K562 (cell line): ENCODE measurements around the gene DEFB110. TPM values are rescaled to one million over a fixed set of nuclear protein-coding genes. Genes with fewer than 3 reads are reported as not detected.

ENCODE experiments used
- ATAC-seq: fragments of 200-7000 bp; cut with Tn5 transposase; 3 replicates; pipeline ENCODE4 v1.9.1; 2020; ENCODE audit warnings: moderate library complexity
- BruUV-seq: library from RNA; stranded (reverse); fragments of 400-500 nt; replicated peaks from 2 replicates; lab custom pipeline; 2021; lab: Mats Ljungman, UMichigan
- CTCF ChIA-PET: fragments of 300-600 bp; formaldehyde crosslinking; extraction: SDS; loops from one replicate; lab custom pipeline; 2021; ENCODE audit warnings: low intra/inter-chr PET ratio; lab: Yijun Ruan, JAX
- POLR2A ChIA-PET: fragments of 300-600, 350-650 bp; sonication (Branson Sonifier 250); formaldehyde crosslinking; extraction: SDS; loops from one replicate; lab custom pipeline; 2021; ENCODE audit warnings: antibody characterized with exemption, inconsistent platforms; lab: Yijun Ruan, JAX
- DNase-seq, 4 experiments: peaks; one replicate each; pipeline versions ENCODE4 v3.0.0 to v3.0.0-alpha.2; 2011 to 2018; ENCODE audit warnings: low spot score in 3 of 4, mixed read lengths in 3 of 4; ENCODE audit errors: extremely low read depth in 1 of 4
- FAIRE-seq: peaks from 2 replicates; lab custom pipeline; 2011; peaks lifted over from hg19 to GRCh38; lab: Jason Lieb, UNC
- H2AFZ ChIP-seq: 2 replicates; pipeline ENCODE4 v1.6.0; 2011; ENCODE audit warnings: low read depth, low read length, control low read depth, inconsistent platforms
- H3K27ac ChIP-seq: fragments of 200-600 bp; 3 replicates; pipeline ENCODE4 v1.8.0; 2011; ENCODE audit warnings: low read depth, mild to moderate bottlenecking, control low read depth, inconsistent platforms, low read length, moderate library complexity, mixed read lengths; ENCODE audit errors: extremely low read depth
- H3K27me3 ChIP-seq, 2 experiments: fragments of 300-600 bp in 1 of 2; 2 replicates in 1 of 2; 3 replicates in 1 of 2; pipeline versions ENCODE4 v1.6.0 to v1.8.0; 2011; ENCODE audit warnings: inconsistent platforms in 2 of 2, low read length in 2 of 2, mild to moderate bottlenecking in 1 of 2, mixed read lengths in 1 of 2, moderate library complexity in 1 of 2; ENCODE audit not compliant: control insufficient read depth in 2 of 2, insufficient read depth in 2 of 2
- H3K36me3 ChIP-seq: fragments of 300-600 bp; 3 replicates; pipeline ENCODE4 v1.8.0; 2011; ENCODE audit warnings: mild to moderate bottlenecking, low read length, inconsistent platforms; ENCODE audit not compliant: control insufficient read depth, insufficient read depth
- H3K4me1 ChIP-seq, 2 experiments: fragments of 200-600 bp in 1 of 2; replicated peaks in 1 of 2; 2 replicates in 1 of 2; 3 replicates in 1 of 2; pipeline versions ENCODE4 v1.5.1 to v1.8.0; 2011; ENCODE audit warnings: inconsistent platforms in 2 of 2, low read length in 2 of 2, mild to moderate bottlenecking in 1 of 2, mixed read lengths in 1 of 2, moderate library complexity in 1 of 2; ENCODE audit not compliant: control insufficient read depth in 2 of 2, insufficient read depth in 2 of 2
- H3K4me2 ChIP-seq: 2 replicates; pipeline ENCODE4 v1.6.1; 2011; ENCODE audit warnings: low read length, control low read depth, inconsistent platforms, mixed read lengths; ENCODE audit not compliant: insufficient read depth
- H3K4me3 ChIP-seq: fragments of 200-600 bp; sonication (generic), shearing (Covaris generic); 2 replicates; pipeline ENCODE4 v1.5.1; 2016; ENCODE audit warnings: control low read depth, inconsistent platforms
- H3K79me2 ChIP-seq: fragments of 200-600 bp; 3 replicates; pipeline ENCODE4 v1.8.0; 2011; ENCODE audit warnings: low read length, inconsistent platforms; ENCODE audit not compliant: control insufficient read depth, insufficient read depth
- H3K9ac ChIP-seq, 2 experiments: 2 replicates each; pipeline versions ENCODE4 v1.6.0 to v1.6.1; 2011; ENCODE audit warnings: low read depth in 2 of 2, low read length in 2 of 2, control low read depth in 1 of 2, inconsistent platforms in 1 of 2, mild to moderate bottlenecking in 1 of 2, mixed read lengths in 1 of 2; ENCODE audit not compliant: insufficient read depth in 1 of 2
- H3K9me1 ChIP-seq: one replicate; pipeline ENCODE4 v1.6.0; 2011; ENCODE audit warnings: inconsistent platforms, mild to moderate bottlenecking, low read length, moderate library complexity; ENCODE audit not compliant: control insufficient read depth, insufficient read depth
- H3K9me3 ChIP-seq: replicated peaks from 2 replicates; pipeline ENCODE4 v1.5.1; 2011; ENCODE audit warnings: low read depth, low read length, inconsistent platforms; ENCODE audit not compliant: control insufficient read depth, insufficient read depth
- H4K20me1 ChIP-seq: replicated peaks from 2 replicates; pipeline ENCODE4 v1.6.1; 2011; ENCODE audit warnings: low read length, inconsistent platforms, mixed read lengths; ENCODE audit not compliant: control insufficient read depth, insufficient read depth
- BRD9 ChIP-seq: fragments of 450-650 bp; IDR thresholded peaks from 2 replicates; pipeline ENCODE4 v1.6.1; 2018; ENCODE audit warnings: low read depth; ENCODE audit not compliant: partially characterized antibody
- C11orf30 ChIP-seq: fragments of 450-650 bp; IDR thresholded peaks from 2 replicates; pipeline ENCODE4 v1.6.1; 2016; ENCODE audit warnings: low read depth, mild to moderate bottlenecking
- KAT2B ChIP-seq: IDR thresholded peaks from one replicate; pipeline ENCODE4 v1.6.1; 2012; ENCODE audit warnings: low read depth, mild to moderate bottlenecking, control low read depth, inconsistent platforms, low read length, moderate library complexity
- PTBP1 ChIP-seq: fragments of 200-400 bp; formaldehyde crosslinking; IDR thresholded peaks from 2 replicates; pipeline ENCODE4 v1.6.1; 2017; ENCODE audit warnings: low read depth, low read length
- ZNF316 ChIP-seq: fragments of 450-650 bp; IDR thresholded peaks from 2 replicates; pipeline ENCODE4 v1.6.1; 2016
- WGBS: fragments of 100-300 bp; shearing (Covaris generic); methylation state at CpG from one replicate; pipeline ENCODE4 v1.1.6; 2016; ENCODE audit warnings: low coverage, mixed read lengths; ENCODE audit not compliant: insufficient coverage; ENCODE audit errors: missing lambda C conversion rate; 5-methylcytosine and 5-hydroxymethylcytosine counted together
- in situ Hi-C: fragments of 300-500 bp; cut with MboI; formaldehyde crosslinking; loops from 4 replicates; pipeline ENCODE4 v1.15.0; 2018; ENCODE audit warnings: inconsistent platforms, mixed read lengths
- intact Hi-C: fragments of 100-400 bp; cut with micrococcal nuclease; formaldehyde crosslinking; loops from 2 replicates; pipeline ENCODE4 v1.14.2; 2022
- polyA plus RNA-seq, 8 experiments: library from polyadenylated mRNA; depleted of rRNA in 4 of 8; stranded (reverse) in 5 of 8; unstranded in 3 of 8; fragments of >200 nt; fragmentation: Nextera tagmentation in 2 of 8; fragmentation: Illumina TruSeq in 1 of 8; extraction: Ambion mirVana in 2 of 8; extraction: Trizol in 1 of 8; gene quantifications; 2 replicates each; pipeline versions ENCODE4 v1.2.1 to v1.2.3, GENCODE V29; 2011 to 2014; ENCODE audit warnings: inconsistent platforms in 1 of 8, missing spikeins in 1 of 8
- total RNA-seq, 7 experiments: library from RNA; depleted of rRNA in 6 of 7; stranded (reverse); fragments of >200 nt in 6 of 7; fragmentation: Illumina TruSeq in 2 of 7; extraction: Trizol in 2 of 7; gene quantifications; 2 replicates each; pipeline versions ENCODE4 v1.2.1 to v1.2.3, GENCODE V29; 2011 to 2021; ENCODE audit warnings: low replicate concordance in 1 of 7
- TF ChIP-seq, protein P1 (sequence below): fragments of 250-450 bp; sonication (Bioruptor Pico); IDR thresholded peaks from 2 replicates; pipeline ENCODE4 v1.8.0; 2021; ENCODE audit warnings: mild to moderate bottlenecking, moderate library complexity
- TF ChIP-seq, protein P2 (sequence below), 2 experiments: fragments of 250-450 bp in 1 of 2; fragments of 450-650 bp in 1 of 2; sonication (Bioruptor Pico) in 1 of 2; IDR thresholded peaks; 2 replicates each; pipeline versions ENCODE4 v1.6.1 to v1.8.0; 2016 to 2021; ENCODE audit warnings: mild to moderate bottlenecking in 2 of 2, moderate library complexity in 2 of 2, missing compliant biosample characterization in 1 of 2, missing genetic modification characterization in 1 of 2

Gene DEFB110
- total and polyA plus RNA-seq, 9 of the 15 experiments (the other 6 are each of a cell fraction or from before 2014, with no cell fraction given), result not detected

DNA sequence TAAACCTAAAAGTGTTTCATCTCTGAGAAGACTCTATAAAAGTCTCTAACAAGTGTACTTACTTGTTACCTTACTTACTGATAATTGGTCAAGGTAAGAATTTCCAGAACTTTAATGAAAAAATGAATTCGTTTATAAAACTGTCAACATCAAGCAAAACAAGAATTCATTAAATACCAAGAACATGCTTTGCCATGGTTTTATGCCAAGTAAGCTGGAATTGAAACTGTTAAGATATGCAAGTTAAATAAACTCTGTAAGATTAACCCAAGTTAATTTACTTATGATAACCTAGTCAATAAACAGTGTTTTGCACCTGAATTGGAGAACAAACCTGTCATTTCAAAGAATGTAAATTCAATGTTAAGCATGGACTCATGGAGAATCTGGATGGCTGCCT, 35.2 kb downstream of the DEFB110 start:
- no peak for DNase-seq
- WGBS, result 0% methylated on average over 1 of the region's 1 CpG
- CTCF ChIA-PET, result no interaction called here
- Histone ChIP-seq H3K9me1 (no peaks in the 10 kb centered on the region), H3K36me3 (no peaks in the 10 kb centered on the region), H3K9ac (no peak overlapping the region), H3K4me2 (no peak overlapping the region), H2AFZ (no peak overlapping the region), H3K27ac (no peak overlapping the region), H3K4me1 (no peaks in the 10 kb centered on the region), H4K20me1 (no peaks in the 10 kb centered on the region)
- no peak for FAIRE-seq
- in situ Hi-C loops, result no loop called here
- intact Hi-C loops, result no loop called here
- BruUV-seq, result no TSS peak
- ATAC-seq, result no peak
- TF ChIP-seq, protein P1, sequence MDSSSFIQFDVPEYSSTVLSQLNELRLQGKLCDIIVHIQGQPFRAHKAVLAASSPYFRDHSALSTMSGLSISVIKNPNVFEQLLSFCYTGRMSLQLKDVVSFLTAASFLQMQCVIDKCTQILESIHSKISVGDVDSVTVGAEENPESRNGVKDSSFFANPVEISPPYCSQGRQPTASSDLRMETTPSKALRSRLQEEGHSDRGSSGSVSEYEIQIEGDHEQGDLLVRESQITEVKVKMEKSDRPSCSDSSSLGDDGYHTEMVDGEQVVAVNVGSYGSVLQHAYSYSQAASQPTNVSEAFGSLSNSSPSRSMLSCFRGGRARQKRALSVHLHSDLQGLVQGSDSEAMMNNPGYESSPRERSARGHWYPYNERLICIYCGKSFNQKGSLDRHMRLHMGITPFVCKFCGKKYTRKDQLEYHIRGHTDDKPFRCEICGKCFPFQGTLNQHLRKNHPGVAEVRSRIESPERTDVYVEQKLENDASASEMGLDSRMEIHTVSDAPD (CRISPR knock-in tag), result no peak
- no peak for TF ChIP-seq BRD9
- 0 out of 2 replicates have a peak, but pooled peaks have one; percentile 5 for TF ChIP-seq C11orf30
- TF ChIP-seq, protein P2, sequence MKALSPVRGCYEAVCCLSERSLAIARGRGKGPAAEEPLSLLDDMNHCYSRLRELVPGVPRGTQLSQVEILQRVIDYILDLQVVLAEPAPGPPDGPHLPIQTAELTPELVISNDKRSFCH (CRISPR knock-in tag; IDR thresholded peaks at IDR 0.05), result no peak
- TF ChIP-seq, protein P2 (tag; IDR thresholded peaks at IDR 0.05), result no peak
- no peak for TF ChIP-seq PTBP1
- TF ChIP-seq KAT2B, result no peak
- TF ChIP-seq ZNF316, result peak; percentile 43; the same call in 1 of the 2 replicates
- TF ChIP-seq, all 486 proteins: peak for 2
- H3K79me2 ChIP-seq, result no peaks in the 10 kb centered on the region
- POLR2A ChIA-PET, result interaction anchor here (1.5 kb wide), 1 partner anchor 10 kb away, joined by 3 read pairs; no protein-coding TSS in a partner anchor
- H3K9me3 ChIP-seq, result no peaks in the 10 kb centered on the region
- H3K4me3 ChIP-seq, result no peak overlapping the region
- no peaks in the 10 kb centered on the region for H3K27me3 ChIP-seq
